ENCODE data around the gene RILP.

- TF ChIP-seq POLR2A (IDR thresholded peaks at IDR 0.05): no peak
- no peak for TF ChIP-seq CTCF (IDR thresholded peaks at IDR 0.05)
- TF ChIP-seq EP300 (IDR thresholded peaks at IDR 0.05): no peak
Observed at GRCh38 chr17:1605681-1606351, 43.9 kb downstream of the RILP start.
